Activated CD8-positive, alpha-beta memory T cell treated with anti-CD3 and anti-CD28 coated beads for 48 hours (primary cell): ENCODE data around the gene PSMC6.
"Not testable (repeated sequence)": the region's sequence is repeated elsewhere in the genome, so short reads cannot be mapped to it uniquely, and the experiment has no call there.

Experiments used
- DNase-seq, 3 experiments: peaks; one replicate each; pipeline ENCODE4 v3.0.0-alpha.2; 2020; ENCODE audit warnings: low read depth in 2 of 3, low spot score in 2 of 3

The PSMC6 gene

DNA sequence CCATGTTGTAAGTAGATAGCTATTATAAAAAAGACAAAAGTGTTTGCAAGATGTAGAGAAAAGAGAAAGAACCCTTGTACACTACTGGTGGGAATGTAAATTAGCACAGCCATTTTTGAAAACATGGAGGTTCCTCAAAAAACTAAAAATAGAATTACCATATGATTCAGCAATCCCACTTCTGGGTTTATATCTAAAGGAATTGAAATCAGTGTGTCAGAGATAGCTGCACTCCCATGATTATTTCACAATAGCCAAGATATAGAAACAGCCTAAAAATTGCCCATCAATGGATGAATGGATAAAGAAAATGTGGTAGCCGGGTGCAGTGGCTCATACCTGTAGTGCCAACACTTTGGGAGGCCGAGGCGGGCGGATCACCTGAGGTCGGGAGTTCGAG, 9.2 kb downstream of the PSMC6 start:
- no peak for DNase-seq

- DNase-seq: no peak
These were observed 16.7 kb downstream of the PSMC6 start for GRCh38 chr14:52723514-52724359.

DNA sequence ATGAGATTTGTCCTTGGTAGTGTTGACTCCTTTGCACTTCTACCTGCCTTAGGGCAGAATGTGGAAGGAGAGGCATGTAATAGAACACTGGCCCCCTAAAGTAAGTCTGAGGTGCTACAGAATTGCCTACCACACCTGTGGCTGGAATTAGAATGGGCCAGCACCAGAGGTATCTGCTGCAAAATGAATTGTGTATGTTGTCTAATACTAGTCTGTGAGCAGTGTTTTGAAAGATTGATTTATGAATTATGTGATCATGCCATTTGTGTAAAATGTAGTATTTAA, 17.3 kb downstream of the PSMC6 start:
- no peak for DNase-seq

GRCh38 chr14:52727509-52727908, 20.5 kb downstream of the PSMC6 start:
- not testable (repeated sequence) for DNase-seq

DNA sequence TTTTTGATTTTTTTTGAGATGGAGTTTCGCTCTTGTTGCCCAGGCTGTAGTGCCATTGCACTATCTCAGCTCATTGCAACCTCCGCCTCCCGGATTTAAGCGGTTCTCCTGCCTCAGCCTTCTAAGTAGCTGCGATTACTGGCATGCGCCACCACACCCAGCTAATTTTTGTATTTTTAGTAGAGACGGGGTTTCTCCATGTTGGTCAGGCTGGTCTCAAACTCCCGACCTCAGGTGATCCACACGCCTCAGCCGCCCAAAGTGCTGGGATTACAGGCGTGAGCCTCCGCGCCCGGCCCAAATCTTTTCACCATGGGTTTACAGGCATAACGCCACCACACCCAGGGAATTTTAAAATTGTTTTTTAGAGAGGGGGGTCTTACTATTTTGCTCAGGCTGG, 22.0 kb downstream of the PSMC6 start:
- not testable (repeated sequence) for DNase-seq

DNA sequence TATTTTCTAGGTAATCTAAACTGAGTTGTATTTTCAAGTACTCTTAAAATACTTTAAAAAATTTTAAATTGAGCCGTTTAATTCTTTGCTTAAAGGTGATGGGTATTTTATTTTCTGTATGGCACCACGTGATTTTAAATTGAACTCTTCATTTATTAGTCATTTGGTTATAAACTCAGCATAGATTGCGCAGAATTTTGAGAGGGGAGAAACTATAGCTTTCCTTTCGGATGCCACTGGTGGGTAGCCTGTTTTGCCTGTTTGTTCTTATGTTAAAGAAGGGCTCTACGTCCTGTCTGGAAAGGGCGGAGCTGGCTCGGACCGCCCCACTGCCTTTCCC, 22.6 kb downstream of the PSMC6 start:
- DNase-seq: no peak

DNA sequence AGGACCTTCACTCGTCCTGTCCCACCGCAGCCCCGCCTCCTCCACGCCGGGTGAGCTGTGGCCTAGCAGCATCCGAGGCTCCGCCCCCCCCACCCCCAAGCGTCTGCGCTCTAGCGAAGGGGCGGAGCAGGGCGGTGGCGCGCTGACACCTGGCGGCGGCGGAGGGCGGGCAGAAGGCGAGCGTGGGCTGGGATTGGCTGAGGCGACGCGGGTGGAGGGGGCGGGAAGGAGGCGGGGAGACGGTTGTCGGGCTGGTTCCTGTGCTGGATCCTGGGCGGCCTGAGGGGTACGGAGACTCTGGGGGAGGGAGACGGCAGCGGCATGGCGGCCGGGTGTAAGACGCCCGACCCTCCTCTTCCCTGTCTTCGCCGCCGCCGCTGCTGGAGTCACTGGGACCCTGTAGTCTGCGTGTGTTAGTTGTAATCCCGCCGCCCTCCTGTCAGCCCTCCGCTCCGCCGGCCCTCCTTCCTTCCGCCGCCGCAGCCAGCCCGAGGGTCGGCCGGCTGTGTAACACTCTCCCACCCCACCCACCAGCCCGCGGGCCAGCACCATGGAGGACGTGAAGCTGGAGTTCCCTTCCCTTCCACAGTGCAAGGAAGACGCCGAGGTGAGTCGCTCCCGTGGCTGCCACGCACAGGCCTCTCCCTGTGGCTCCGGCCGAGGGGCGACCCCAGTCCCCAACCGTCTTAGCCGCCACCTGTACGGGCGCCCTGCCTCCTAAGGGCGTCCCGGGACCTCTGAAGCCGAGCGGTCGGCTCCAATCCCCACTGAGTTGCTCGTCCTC, 23.1 kb downstream of the PSMC6 start, which contains the start of gene STYX:
STYX (plus strand) TSS at position 242 of the 784 bp plus-strand sequence; CDS start at position 551, 309 bp downstream.
- DNase-seq: peak; percentile 93 to 98 (median 97)

DNA sequence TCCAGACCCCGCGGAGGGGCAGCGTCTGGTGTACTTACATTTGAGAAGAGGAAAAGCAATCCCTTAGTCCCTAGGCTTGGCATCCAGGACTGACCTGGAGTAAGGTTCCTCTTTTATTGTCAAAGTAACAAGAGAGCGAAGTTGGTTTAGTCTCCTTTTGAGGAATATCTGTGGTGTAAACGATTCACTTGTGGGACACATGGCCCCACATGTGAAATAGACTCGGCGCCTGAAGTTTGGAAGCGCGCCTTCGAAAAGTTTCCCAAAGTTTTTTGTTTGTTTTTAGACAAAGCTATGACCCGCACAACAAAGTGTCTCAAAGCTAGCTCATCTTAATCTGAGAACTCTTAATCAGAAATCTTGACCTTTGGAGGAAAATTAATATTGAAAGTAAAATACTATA, 23.7 kb downstream of the PSMC6 start:
- no peak for DNase-seq

GRCh38 chr14:52733824-52734223, 26.8 kb downstream of the PSMC6 start:
- DNase-seq: no peak

DNA sequence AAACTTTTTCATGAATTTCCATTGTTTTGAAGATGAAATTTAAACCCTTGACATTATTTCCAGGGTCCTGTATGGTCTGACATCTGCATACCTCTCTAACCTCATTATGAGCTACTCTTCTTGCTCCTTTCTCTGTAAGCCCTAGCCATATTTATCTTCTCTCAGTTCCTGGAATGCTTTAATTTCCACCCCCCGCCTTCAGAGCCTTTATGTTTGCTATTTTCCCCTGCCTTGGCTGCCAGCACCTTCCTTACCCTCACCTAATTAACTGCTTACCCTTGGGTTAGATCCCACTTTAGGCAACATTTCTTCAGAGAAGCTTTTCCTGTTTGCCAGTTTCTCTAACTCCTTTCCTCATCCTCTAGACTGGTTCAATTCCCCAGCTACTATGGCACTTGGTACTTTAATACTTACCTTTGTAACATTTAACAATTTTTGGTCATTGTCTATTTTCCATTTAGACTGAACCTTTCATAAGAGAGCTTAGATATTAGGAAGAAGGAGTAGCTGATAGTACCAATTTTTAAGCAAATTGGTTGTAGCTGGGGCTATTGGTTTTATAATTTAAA, 29.0 kb downstream of the PSMC6 start:
- DNase-seq: no peak

GRCh38 chr14:52738409-52738808, 31.4 kb downstream of the PSMC6 start:
- DNase-seq: no peak

DNA sequence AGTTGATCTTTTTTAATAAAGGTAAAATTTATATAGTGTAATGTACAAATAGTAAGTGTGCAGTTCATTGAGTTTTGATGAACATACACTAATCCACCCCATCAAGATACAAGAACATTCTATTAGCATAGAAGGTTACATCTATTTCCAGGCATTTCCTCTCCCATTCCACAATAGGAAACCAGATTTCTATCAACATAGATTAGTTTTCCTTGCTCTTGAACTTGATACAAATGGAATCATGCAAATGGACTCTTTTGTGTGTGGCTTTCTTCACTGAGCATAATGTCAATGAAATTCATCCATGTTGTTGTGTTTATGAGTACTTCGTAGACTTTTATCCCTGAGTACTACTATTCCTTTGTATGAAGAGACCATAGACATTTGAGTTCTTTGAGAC, 33.8 kb downstream of the PSMC6 start:
- no peak for DNase-seq

- no peak for DNase-seq
These were observed 34.9 kb downstream of the PSMC6 start for GRCh38 chr14:52741865-52742264.

- no peak for DNase-seq
These were observed 41.8 kb downstream of the PSMC6 start for GRCh38 chr14:52748647-52749292.

DNA sequence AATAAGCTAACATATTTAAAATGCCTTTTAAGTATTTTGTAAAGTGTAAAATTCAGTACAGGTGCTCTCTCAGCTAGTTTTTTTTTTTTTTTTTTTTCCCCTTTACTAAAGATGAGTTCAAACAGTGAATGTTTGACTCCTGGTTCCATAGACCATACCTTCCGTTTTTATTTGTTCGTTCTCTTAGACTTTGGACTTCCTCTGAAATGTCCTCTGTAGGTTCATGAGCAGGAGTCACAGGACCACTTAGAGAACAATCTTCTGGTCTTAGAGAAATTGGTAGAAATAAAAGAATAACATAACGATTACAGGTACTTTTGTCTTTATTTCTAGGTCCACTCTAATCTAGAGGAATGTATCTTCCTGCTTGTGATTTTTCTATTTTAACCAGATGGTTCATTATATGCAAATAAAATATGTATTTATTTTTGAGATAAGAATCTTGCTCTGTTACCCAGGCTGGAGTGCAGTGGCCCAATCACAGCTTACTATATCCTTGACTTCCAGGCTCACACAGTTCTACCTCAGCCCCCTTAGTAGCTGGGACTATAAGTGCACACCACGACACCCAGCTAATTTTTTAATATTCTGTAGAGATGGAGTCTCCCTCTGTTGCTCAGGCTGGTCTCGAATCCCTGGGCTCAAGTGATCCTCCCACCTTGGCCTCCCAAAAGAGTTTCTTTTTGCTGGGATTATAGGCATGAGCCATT, 48.8 kb downstream of the PSMC6 start:
- no peak for DNase-seq

DNA sequence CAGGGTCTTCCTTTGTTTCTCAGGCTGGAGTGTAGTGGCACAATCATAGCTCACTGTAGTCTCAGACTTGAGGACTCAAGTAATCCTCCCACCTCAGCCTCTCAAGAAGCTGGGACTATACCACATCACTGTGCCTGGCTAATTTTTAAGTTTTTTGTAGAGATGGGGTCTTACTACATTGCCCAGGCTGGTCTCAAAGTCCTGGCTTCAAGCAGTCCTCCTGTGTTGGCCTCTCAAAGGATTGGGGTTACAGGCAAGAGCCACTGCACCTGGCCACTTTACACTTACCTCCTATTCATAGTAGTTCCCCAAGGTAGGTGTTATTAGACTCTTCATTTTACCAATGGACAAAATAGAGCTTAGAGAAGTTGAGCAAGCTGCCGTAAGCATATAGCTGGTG, 52.1 kb downstream of the PSMC6 start:
- no peak for DNase-seq

- DNase-seq: not testable (repeated sequence)
These were observed 55.9 kb downstream of the PSMC6 start for GRCh38 chr14:52762923-52763322.

- DNase-seq: no peak
These were observed 60.2 kb downstream of the PSMC6 start for GRCh38 chr14:52767058-52767833.

DNA sequence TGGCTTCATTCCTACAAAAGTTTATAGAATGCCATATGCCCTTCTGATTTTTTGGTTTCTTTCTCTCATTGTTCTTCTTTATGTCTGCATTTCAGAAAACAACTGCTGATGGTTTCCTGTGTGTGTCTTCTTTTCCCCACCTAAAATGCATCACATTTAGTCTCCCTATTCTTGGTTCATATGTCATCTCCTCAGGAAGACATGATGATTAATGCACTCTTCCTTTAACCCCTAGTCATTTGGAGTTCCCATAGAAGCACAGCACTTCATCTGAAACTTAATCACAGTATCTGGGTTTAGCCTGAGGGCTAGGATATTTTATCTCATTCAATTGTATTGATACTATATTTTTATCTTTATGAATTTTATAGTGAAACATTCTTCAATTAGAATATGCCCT, 62.9 kb downstream of the PSMC6 start:
- no peak for DNase-seq

DNA sequence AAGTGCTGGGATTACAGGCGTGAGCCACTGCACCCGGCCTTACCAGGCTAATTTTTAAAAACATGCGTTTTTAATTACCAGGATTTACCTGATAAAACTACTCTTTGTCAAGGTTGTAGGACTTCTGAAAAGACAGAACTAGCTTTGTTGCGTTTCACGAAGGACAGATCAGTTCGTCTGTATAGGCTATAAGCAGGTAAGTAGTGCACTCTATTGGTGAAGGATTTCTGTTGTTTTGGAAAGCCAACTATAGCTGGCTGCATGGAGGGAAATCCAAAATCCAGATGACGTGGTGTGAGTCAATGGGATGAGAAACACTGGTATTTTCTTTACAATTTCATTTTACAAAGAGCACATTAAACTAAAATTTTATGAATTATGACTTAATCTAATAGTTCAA, 69.8 kb downstream of the PSMC6 start:
- no peak for DNase-seq
